Measurements from ENCODE around the gene DAND5.
A peak's percentile ranks its signal among the peaks of the same experiment; 100 is the strongest.
"Not testable (repeated sequence)": the region's sequence is repeated elsewhere in the genome, so short reads cannot be mapped to it uniquely, and the experiment has no call there.

DAND5 gene

GRCh38 chr19:12967907-12968306 lies 1.5 kb upstream of the DAND5 start:
- no peak for DNase-seq

- DNase-seq, result no peak
Observed at GRCh38 chr19:12970070-12970820, 869 bp downstream of the DAND5 start.

GRCh38 chr19:12973236-12973635 lies 3.9 kb downstream of the DAND5 start:
- DNase-seq, result no peak

DNA sequence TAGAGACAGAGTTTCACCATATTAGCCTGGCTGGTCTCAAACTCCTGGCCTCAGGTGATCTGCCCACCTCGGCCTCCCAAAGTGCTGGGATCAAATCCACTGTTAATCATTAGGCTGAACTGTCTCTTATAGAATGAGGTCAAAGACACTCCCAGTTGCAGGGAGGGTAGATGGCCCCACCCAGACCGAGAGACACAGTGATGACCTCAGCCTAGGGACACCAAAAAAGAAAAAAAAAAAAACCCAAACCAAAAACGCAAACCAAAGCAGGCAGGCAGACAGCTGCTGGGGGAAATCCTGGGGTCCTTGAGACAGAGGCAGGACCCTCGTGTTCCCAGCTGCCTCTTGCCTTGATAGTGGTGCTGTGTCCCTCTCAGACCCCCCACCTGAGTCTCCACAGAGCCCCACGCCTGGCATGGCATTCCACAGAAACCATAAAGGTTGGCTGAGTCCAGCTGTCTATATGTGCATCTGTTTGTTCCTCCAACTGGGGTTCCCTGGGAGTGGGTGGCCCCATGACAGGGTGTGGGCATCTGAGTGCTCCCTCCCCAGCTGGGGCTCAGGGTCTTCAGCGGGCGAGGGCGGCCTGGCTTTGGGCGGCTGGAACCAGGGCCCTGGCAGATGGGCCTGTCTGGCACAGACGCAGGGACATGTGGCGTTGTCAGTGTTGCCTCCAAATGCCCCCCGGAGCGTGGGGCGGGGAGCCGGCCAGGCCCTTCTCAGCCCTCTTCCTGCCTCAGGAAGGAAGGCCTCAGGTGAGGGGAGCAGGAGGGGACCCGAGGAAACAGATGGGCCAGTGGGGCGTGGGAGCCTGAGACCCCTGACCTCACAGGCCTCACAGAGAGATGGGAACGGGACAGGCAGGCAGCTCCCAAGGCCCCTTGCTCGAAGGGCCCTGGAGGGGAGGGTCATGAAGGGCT lies 5.2 kb downstream of the DAND5 start:
- DNase-seq, result no peak

GRCh38 chr19:12975221-12975741 lies 5.9 kb downstream of the DAND5 start:
- DNase-seq, result no peak

GRCh38 chr19:12976109-12976508 lies 6.7 kb downstream of the DAND5 start:
- not testable (repeated sequence) for DNase-seq

DNA sequence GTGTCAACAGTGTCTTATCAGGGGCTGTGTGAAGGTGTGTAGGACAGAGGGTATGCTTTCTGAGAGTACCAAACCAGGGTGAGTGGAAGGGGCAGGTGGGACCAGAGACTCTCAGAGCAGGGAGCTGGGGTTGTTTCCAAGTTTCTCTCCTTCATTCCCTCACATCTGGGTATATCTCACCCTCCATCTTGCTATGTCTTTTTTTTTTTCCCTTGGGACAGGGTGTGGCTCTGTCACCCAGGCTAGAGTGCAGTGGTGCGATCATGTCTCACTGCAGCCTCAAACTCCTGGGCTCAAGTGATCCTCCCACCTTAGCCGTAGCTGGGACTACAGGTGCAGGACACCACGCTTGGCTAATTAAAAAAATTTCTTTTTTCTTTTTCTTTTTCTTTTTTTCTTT lies 10.6 kb downstream of the DAND5 start:
- DNase-seq, result no peak

GRCh38 chr19:12982648-12983047 lies 13.3 kb downstream of the DAND5 start:
- DNase-seq, result no peak

DNA sequence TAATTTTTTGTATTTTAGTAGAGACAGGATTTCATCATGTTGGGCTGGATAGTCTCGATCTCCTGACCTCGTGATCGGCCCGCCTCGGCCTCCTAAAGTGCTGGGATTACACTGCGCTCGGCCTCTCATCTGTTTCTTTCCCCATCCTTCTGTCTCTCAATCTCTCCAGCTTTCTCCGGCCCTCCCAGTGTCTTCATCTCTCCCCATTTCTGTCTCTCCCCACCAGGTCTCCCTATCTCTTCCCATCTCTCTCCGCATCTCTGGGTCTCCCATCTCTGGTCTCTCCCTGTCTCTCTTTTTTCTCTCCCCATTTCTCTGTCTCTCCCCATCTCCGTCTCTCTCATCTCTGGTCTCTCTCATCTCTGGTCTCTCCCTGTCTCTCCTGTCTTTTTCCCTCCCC lies 13.7 kb downstream of the DAND5 start:
- DNase-seq, result no peak

- DNase-seq, result peak; percentile 90
Observed at GRCh38 chr19:12983542-12984142, 14.3 kb downstream of the DAND5 start.

GRCh38 chr19:12984143-12984627 lies 14.8 kb downstream of the DAND5 start:
- no peak for DNase-seq

GRCh38 chr19:12984683-12985048 lies 15.3 kb downstream of the DAND5 start:
- no peak for DNase-seq

GRCh38 chr19:12985049-12985776 lies 15.8 kb downstream of the DAND5 start:
- no peak for DNase-seq

DNA sequence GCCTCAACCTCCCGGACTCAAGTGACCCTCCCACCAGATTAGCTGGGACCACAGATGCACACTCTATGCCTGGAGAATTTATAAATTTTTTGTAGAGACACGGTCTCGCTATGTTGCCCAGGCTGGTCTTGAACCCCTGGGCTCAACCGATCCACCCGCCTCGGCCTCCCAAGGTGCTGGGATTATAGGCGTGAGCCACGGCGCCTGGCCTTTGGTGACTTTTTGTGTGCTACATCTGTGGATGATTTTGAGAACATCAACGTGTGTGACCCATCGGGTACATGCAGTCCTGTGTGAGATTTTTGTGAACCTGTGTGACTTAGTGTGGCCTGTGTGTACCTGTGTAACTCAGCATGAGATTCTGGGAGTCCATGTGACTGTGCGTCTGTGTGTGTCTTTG lies 17.4 kb downstream of the DAND5 start:
- DNase-seq, result no peak

- no peak for DNase-seq
Observed at GRCh38 chr19:12987190-12987589, 17.8 kb downstream of the DAND5 start.

DNA sequence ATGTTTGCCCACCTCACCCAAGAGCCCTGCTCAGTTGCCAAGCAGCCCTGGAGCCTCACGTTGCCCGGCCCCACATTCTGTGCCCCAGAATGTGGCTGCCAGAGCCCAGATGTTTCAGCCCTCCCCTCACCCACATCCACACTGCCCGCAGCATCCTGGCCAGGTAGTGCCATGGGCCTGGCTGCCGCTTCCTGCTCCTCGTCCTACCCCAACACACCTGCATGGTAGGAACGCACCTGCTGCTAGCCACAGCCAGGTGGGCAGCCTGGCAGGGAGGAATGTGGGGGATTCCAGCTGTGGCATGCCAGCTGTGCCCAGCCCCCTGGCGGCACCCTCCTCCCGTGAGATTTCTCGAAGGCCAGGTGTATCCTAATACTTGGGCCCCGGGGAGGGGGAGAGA lies 18.4 kb downstream of the DAND5 start:
- DNase-seq, result no peak

DNA sequence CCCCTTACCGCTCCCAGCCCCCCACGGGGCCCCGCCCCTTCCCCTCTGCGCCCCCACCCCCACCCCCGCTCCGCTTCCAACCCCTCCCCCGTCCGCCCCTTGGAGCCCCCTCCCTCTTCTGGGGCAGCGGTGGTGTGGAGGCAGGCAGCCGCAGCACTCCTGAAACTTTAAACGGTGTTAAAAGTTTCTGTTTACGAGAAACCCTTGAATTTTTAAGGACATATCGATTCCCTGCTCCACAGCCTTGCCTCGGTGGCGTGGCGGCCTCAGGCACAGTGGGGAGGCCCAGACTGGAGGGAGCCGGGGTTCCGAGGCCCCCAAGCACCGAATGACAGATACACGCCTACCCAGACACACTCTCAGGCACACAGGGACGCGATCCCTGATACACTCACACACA lies 21.1 kb downstream of the DAND5 start:
- DNase-seq, result no peak

GRCh38 chr19:12990853-12991252 lies 21.5 kb downstream of the DAND5 start:
- DNase-seq, result no peak

GRCh38 chr19:12991296-12991695 lies 21.9 kb downstream of the DAND5 start:
- DNase-seq, result no peak

DNA sequence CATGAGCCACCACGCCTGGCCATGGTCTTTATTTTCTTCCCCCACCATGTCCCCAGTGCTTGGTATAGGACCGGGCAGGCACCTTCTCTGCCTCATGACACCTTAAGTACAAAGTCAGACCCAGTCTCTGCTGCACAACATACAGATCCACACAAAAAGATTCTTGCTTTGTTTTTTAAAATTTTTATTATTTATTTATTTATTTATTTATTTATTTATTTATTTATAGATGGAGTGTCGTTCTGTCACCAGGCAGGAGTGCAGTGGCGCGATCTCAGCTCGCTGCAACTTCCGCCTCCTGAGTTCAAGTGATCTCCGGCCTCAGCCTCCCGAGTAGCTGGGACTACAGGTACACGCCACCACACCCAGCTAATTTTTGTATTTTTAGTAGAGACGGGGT lies 23.4 kb downstream of the DAND5 start:
- no peak for DNase-seq

- no peak for DNase-seq
Observed at GRCh38 chr19:12993562-12993961, 24.2 kb downstream of the DAND5 start.

DNA sequence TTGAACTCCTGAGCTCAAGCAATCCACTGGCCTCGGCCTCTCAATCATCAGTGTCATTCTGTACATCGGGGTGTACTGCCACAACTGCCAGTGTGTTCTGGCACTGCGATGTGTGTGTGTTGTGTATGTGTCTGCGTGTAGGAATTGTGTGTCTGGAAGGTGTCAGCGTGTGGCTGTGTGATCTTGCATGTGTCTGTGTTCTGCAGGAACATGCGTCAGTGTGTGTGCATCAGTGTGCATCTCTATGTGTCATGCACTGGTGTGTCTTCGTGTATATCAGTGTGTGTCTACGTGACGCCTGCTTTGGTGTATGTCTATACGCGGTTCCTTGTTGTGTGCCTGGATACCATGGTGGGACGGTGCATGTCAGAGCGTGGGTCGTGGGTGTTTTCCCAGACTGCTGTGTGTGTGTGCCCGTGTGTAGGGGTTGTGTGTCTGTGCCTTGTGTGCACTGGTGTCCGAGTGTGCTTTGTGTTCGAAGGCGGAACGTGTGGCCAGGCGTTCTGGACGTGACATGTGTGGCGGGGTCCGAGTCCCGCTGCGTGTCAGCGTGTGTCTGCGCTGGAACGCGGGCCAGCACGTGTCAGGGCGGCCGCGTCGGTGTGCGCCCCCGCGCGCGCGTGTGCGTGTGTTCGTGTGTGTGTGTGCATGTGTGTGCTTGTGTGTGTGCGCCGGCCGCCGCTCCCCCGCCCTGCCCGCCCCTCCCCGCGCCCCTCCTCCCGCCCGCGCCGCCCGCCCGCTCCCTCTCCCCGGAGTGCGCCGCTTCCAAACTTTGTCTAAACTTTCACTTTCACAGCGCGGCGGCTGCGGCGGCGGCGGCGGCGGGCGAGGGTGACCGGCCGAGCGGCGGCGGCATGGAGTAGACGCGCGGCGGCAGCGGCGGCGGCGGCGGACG lies 25.6 kb downstream of the DAND5 start, which contains the start of gene NFIX:
NFIX (plus strand) TSS at position 775 of the 895 bp plus-strand sequence. CDS start 363 bp downstream, outside the sequence.
- peak; percentile 71 for DNase-seq

Data from stimulated activated CD8-positive, alpha-beta memory T cell treated with anti-CD3 and anti-CD28 coated beads, Interleukin-4, amount 100 ng/mL, for 48 hours (primary cell).